ENCODE data around the gene PSME2.

The PSME2 gene

GRCh38 chr14:24186831-24187538, 40.6 kb upstream of the PSME2 start:
- Histone ChIP-seq H3K9ac (ENCODE audit: low read depth, low read length) (no peak overlapping the region), H3K9me3 (ENCODE audit: insufficient read depth, low read depth, low read length) (no peaks in the 10 kb centered on the region), H3K36me3 (ENCODE audit: insufficient read depth, low read length) (peaks cover 74% of the 10 kb centered on the region), H3K27me3 (ENCODE audit: insufficient read depth, low read length) (no peaks in the 10 kb centered on the region), H3K27ac (ENCODE audit: low read depth, low read length) (no peak overlapping the region), H3K4me3 (ENCODE audit: low read length) (no peak overlapping the region), H3K4me1 (ENCODE audit: insufficient read depth, low read length) (peaks cover 9% of the 10 kb centered on the region; the same call in 1 of the 2 replicates)
- 92% methylated on average over 10 of the region's 10 CpGs for WGBS

- Histone ChIP-seq H3K4me1 (ENCODE audit: insufficient read depth, low read length) (peaks cover 9% of the 10 kb centered on the region; the same call in 1 of the 2 replicates), H3K36me3 (ENCODE audit: insufficient read depth, low read length) (peaks cover 77% of the 10 kb centered on the region), H3K27ac (ENCODE audit: low read depth, low read length) (no peak overlapping the region), H3K9ac (ENCODE audit: low read depth, low read length) (no peak overlapping the region), H3K9me3 (ENCODE audit: insufficient read depth, low read depth, low read length) (no peaks in the 10 kb centered on the region), H3K4me3 (ENCODE audit: low read length) (no peak overlapping the region), H3K27me3 (ENCODE audit: insufficient read depth, low read length) (no peaks in the 10 kb centered on the region)
- WGBS: 95% methylated on average over 11 of the region's 11 CpGs
These were observed 39.3 kb upstream of the PSME2 start for GRCh38 chr14:24185741-24186140.

GRCh38 chr14:24185026-24185425, 38.6 kb upstream of the PSME2 start:
- Histone ChIP-seq H3K27me3 (ENCODE audit: insufficient read depth, low read length) (no peaks in the 10 kb centered on the region), H3K36me3 (ENCODE audit: insufficient read depth, low read length) (peaks cover 81% of the 10 kb centered on the region), H3K9ac (ENCODE audit: low read depth, low read length) (no peak overlapping the region), H3K27ac (ENCODE audit: low read depth, low read length) (no peak overlapping the region), H3K4me1 (ENCODE audit: insufficient read depth, low read length) (peaks cover 9% of the 10 kb centered on the region; the same call in 1 of the 2 replicates), H3K4me3 (ENCODE audit: low read length) (no peak overlapping the region), H3K9me3 (ENCODE audit: insufficient read depth, low read depth, low read length) (no peaks in the 10 kb centered on the region)
- 91% methylated on average over 7 of the region's 7 CpGs for WGBS

- Histone ChIP-seq H3K9me3 (ENCODE audit: insufficient read depth, low read depth, low read length) (no peaks in the 10 kb centered on the region), H3K4me1 (ENCODE audit: insufficient read depth, low read length) (peaks cover 9% of the 10 kb centered on the region; the same call in 1 of the 2 replicates), H3K36me3 (ENCODE audit: insufficient read depth, low read length) (peaks cover 83% of the 10 kb centered on the region), H3K27ac (ENCODE audit: low read depth, low read length) (no peak overlapping the region), H3K27me3 (ENCODE audit: insufficient read depth, low read length) (no peaks in the 10 kb centered on the region), H3K4me3 (ENCODE audit: low read length) (no peak overlapping the region), H3K9ac (ENCODE audit: low read depth, low read length) (no peak overlapping the region)
- 93% methylated on average over 19 of the region's 19 CpGs for WGBS
These were observed 37.9 kb upstream of the PSME2 start for GRCh38 chr14:24184104-24184970.

DNA sequence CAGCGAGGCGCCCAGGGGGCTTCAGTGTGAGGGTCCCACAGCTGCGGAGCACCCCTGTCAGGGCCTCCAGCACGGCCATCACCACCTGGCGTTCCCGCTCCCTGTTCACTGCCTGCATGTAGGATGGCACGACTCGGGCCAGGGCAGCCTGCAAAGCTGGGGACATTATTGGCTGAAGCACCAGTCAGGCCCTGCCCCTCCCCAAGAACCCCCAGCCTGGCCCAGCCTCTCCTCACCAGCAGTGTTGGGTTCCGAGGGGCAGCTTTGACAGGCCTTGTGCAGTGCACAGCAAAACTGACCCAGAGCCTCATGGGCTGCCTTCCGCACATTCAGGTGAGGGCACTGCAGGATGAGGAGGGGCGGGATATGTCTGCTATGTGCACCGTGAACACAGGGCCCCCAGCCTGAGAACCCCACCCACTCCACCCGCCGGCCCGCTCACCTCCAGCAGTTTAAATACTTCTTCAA, 36.6 kb upstream of the PSME2 start:
- Histone ChIP-seq H3K36me3 (ENCODE audit: insufficient read depth, low read length) (peaks cover 96% of the 10 kb centered on the region), H3K27ac (ENCODE audit: low read depth, low read length) (no peak overlapping the region), H3K9ac (ENCODE audit: low read depth, low read length) (no peak overlapping the region), H3K4me3 (ENCODE audit: low read length) (no peak overlapping the region), H3K9me3 (ENCODE audit: insufficient read depth, low read depth, low read length) (no peaks in the 10 kb centered on the region), H3K27me3 (ENCODE audit: insufficient read depth, low read length) (no peaks in the 10 kb centered on the region), H3K4me1 (ENCODE audit: insufficient read depth, low read length) (peaks cover 5% of the 10 kb centered on the region; the same call in 1 of the 2 replicates)
- WGBS: 94% methylated on average over 15 of the region's 15 CpGs

DNA sequence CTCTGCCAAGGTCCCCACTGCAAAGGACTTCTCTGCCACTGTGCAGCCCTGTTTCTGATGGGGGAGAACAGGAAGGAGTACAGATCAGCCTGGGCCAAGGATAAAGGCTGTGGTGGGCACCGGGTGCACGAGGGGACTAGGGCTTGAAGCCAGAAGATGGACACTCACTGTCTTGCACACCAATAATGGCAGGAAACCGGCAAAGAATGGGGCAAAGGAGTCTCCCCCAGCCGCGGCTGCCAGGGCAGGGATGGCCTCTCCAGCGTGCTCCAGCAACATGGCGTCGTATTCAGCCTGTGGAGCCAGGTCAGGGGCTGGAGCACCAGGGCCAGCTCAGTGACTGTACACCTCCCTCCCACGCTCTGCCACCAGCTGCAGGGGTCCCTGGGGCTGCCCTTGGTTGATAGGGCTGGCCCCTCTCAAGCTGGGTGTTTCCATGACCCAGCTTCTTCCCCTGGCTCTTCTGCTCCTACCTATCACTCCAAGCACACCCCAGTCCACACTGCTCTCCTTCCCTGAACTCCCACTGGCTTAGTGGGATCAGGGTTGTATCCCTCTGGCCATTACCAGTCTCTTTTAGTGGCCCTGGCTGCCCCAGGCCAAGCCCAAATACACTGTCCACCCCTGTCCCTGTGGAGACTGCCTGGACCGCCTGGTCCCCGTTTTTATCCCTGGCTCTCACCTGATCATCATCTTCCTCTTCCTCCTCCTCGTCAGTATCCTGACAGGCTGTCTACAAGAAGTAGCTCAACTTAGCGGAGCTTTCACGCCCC, 35.9 kb upstream of the PSME2 start:
- Histone ChIP-seq H3K4me1 (ENCODE audit: insufficient read depth, low read length) (no peaks in the 10 kb centered on the region), H3K27me3 (ENCODE audit: insufficient read depth, low read length) (no peaks in the 10 kb centered on the region), H3K9ac (ENCODE audit: low read depth, low read length) (no peak overlapping the region), H3K36me3 (ENCODE audit: insufficient read depth, low read length) (peaks cover 98% of the 10 kb centered on the region), H3K4me3 (ENCODE audit: low read length) (no peak overlapping the region), H3K27ac (ENCODE audit: low read depth, low read length) (no peak overlapping the region), H3K9me3 (ENCODE audit: insufficient read depth, low read depth, low read length) (no peaks in the 10 kb centered on the region)
- 92% methylated on average over 14 of the region's 14 CpGs for WGBS

GRCh38 chr14:24181371-24182077, 35.1 kb upstream of the PSME2 start:
- Histone ChIP-seq H3K27me3 (ENCODE audit: insufficient read depth, low read length) (no peaks in the 10 kb centered on the region), H3K9me3 (ENCODE audit: insufficient read depth, low read depth, low read length) (no peaks in the 10 kb centered on the region), H3K36me3 (ENCODE audit: insufficient read depth, low read length) (peaks cover 97% of the 10 kb centered on the region), H3K4me3 (ENCODE audit: low read length) (no peak overlapping the region), H3K9ac (ENCODE audit: low read depth, low read length) (no peak overlapping the region), H3K4me1 (ENCODE audit: insufficient read depth, low read length) (no peaks in the 10 kb centered on the region), H3K27ac (ENCODE audit: low read depth, low read length) (no peak overlapping the region)
- 94% methylated on average over 19 of the region's 19 CpGs for WGBS

DNA sequence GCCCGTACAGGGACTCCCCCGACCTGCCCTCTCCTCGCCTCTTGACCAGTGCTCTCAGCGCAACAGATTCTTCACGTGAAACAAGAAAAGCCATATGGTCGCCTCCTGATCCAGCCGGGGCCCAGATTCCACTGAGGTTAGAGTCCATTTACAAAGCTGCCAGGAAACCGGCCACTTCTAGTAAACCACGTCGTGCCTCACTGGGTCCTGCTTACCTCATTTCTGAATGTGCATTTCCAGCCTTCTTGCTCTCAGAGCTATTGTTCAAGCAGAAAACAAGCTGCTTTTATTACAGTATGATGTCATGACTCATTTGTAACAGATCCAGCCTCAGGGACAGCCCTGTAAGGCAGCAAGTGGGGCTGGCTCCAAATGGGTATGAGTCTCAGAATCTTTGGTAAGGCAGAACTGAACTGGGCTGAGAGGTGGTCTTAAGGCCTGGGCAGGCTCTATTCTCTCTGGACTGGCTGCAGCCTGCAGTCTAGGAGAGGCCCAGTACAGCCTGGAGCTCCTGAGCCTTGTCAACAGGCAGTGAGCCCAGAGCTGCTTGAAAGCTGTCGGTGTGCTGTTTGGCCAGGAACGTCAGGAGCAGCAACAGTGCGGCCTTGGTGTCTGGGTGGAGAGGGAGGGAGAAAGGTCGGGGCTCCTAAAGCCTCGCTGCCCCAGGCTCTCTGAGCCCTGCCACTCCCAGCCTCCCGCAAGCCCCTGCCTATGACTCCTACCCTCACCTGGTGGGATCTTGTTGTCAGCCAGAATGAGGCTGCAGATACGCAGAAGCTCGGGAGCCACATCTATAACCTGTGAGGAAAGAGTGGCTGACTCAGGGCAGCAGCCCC, 33.8 kb upstream of the PSME2 start:
- Histone ChIP-seq H3K36me3 (ENCODE audit: insufficient read depth, low read length) (peaks cover 89% of the 10 kb centered on the region), H3K27me3 (ENCODE audit: insufficient read depth, low read length) (no peaks in the 10 kb centered on the region), H3K9ac (ENCODE audit: low read depth, low read length) (no peak overlapping the region), H3K27ac (ENCODE audit: low read depth, low read length) (no peak overlapping the region), H3K9me3 (ENCODE audit: insufficient read depth, low read depth, low read length) (no peaks in the 10 kb centered on the region), H3K4me3 (ENCODE audit: low read length) (no peak overlapping the region), H3K4me1 (ENCODE audit: insufficient read depth, low read length) (no peaks in the 10 kb centered on the region)
- 93% methylated on average over 18 of the region's 18 CpGs for WGBS

- Histone ChIP-seq H3K27me3 (ENCODE audit: insufficient read depth, low read length) (no peaks in the 10 kb centered on the region), H3K4me3 (ENCODE audit: low read length) (no peak overlapping the region), H3K27ac (ENCODE audit: low read depth, low read length) (no peak overlapping the region), H3K4me1 (ENCODE audit: insufficient read depth, low read length) (no peaks in the 10 kb centered on the region), H3K9me3 (ENCODE audit: insufficient read depth, low read depth, low read length) (no peaks in the 10 kb centered on the region), H3K9ac (ENCODE audit: low read depth, low read length) (no peak overlapping the region), H3K36me3 (ENCODE audit: insufficient read depth, low read length) (peaks cover 86% of the 10 kb centered on the region)
- WGBS: 94% methylated on average over 14 of the region's 14 CpGs
These were observed 33.0 kb upstream of the PSME2 start for GRCh38 chr14:24179294-24179960.
